ENCODE results near the gene ACADS. TPM values are rescaled to one million over a fixed set of nuclear protein-coding genes. Genes with fewer than 3 reads are reported as not detected.
A peak's percentile ranks its signal among the peaks of the same experiment; 100 is the strongest.

The ACADS gene
- total RNA-seq, 1 donor from 2014 or later = 93.8 TPM

DNA sequence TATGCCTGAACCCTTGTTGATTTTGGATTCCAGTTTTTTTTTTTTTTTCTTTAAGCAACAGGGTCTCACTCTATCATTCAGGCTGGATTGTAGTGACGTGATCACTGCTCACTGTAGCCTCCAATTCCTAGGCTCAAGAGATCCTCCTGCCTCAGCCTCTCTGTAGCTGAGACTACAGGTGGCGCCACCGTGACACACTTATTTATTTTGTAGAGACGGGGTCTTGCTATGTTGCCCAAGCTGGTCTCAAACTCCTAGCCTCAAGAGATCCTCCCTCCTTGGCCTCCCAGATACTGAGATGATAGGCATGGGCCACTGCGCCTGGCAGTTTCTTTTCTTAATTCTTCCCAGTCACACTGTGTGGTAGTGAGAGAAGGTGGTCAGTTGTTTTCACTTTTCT is 25.2 kb downstream of the ACADS start:
- no peak overlapping the region for H3K27ac ChIP-seq (replicated peaks)
- intact Hi-C loops (cut with micrococcal nuclease) = no loop called here
- H3K27me3 ChIP-seq (ENCODE audit: low read depth) = no peaks in the 10 kb centered on the region
- no peak overlapping the region for H3K4me3 ChIP-seq
- H3K9me3 ChIP-seq (replicated peaks) = no peaks in the 10 kb centered on the region
- TF ChIP-seq, protein P1, sequence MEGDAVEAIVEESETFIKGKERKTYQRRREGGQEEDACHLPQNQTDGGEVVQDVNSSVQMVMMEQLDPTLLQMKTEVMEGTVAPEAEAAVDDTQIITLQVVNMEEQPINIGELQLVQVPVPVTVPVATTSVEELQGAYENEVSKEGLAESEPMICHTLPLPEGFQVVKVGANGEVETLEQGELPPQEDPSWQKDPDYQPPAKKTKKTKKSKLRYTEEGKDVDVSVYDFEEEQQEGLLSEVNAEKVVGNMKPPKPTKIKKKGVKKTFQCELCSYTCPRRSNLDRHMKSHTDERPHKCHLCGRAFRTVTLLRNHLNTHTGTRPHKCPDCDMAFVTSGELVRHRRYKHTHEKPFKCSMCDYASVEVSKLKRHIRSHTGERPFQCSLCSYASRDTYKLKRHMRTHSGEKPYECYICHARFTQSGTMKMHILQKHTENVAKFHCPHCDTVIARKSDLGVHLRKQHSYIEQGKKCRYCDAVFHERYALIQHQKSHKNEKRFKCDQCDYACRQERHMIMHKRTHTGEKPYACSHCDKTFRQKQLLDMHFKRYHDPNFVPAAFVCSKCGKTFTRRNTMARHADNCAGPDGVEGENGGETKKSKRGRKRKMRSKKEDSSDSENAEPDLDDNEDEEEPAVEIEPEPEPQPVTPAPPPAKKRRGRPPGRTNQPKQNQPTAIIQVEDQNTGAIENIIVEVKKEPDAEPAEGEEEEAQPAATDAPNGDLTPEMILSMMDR (IDR thresholded peaks at IDR 0.05; ENCODE audit: borderline replicate concordance) = peak; percentile 17
- H3K36me3 ChIP-seq = no peaks in the 10 kb centered on the region
- DNase-seq = no peak
- H3K4me1 ChIP-seq = no peaks in the 10 kb centered on the region

DNA sequence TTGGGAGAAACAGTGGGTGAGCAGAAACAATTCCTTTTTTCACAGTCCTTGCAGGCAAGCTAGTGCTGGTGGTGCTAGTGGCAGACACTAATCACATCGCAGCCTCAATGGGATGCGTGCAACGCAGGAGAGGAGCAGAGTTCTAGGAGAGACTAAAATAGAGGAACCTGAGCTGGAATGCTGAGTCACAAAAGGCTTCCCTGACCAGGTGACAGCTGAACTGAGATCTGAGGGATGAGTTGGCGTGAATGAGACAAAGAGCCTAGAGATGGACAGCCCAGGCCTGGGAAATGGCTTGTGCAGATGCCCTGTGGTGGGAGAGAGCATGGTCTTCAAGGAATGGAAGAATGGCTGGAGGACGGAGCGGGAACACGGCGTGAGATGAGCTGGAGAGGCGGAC is 25.8 kb downstream of the ACADS start:
- H3K9me3 ChIP-seq (replicated peaks) = no peaks in the 10 kb centered on the region
- no peaks in the 10 kb centered on the region for H3K36me3 ChIP-seq
- intact Hi-C loops (cut with micrococcal nuclease) = no loop called here
- no peak for DNase-seq
- TF ChIP-seq, protein P1 (IDR thresholded peaks at IDR 0.05; ENCODE audit: borderline replicate concordance) = no peak
- no peaks in the 10 kb centered on the region for H3K4me1 ChIP-seq
- H3K4me3 ChIP-seq = no peak overlapping the region
- no peaks in the 10 kb centered on the region for H3K27me3 ChIP-seq (ENCODE audit: low read depth)
- no peak overlapping the region for H3K27ac ChIP-seq (replicated peaks)

DNA sequence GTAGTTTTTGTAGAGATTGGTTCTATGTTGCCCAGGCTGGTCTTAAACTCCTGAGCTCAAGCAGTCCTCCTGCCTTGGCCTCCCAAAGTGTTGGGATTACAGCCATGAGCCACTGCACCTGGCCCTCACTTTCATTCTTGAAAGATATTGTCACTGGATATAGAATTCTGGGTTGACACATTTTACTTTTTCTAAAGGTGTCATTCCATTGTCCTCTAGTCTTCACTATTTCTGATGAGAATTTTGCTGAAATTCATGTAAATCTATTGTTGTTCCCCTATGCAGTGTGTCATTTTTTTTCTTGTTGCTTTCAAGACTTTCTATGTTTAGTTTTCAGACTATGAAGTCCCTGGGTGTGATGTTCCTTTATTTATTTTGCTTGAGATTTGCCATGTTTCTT is 29.2 kb downstream of the ACADS start:
- Histone ChIP-seq H3K27ac (replicated peaks) (no peak overlapping the region), H3K27me3 (ENCODE audit: low read depth) (no peaks in the 10 kb centered on the region), H3K9me3 (replicated peaks) (no peaks in the 10 kb centered on the region), H3K4me3 (no peak overlapping the region), H3K4me1 (no peaks in the 10 kb centered on the region), H3K36me3 (no peaks in the 10 kb centered on the region)
- no peak for DNase-seq
- TF ChIP-seq, protein P1 (IDR thresholded peaks at IDR 0.05; ENCODE audit: borderline replicate concordance) = no peak
- intact Hi-C loops (cut with micrococcal nuclease) = no loop called here

DNA sequence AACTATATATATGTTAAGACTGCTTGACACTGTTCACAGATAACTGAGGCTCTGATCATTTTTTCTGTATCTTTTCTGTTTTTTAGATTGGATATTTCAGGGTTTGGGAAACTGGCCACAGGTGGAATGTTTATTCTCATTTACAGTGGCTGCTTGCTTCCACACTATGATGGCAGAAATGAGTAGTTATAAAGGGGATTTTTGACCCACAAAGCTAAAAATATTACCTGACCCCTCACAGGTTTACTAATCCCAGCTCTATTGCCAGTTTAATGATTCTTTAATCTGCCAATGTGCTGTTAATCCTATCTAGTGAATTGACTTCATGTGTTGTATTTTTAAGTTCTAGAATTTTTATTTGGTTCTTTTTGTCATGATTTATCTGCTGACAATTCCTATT is 29.6 kb downstream of the ACADS start:
- intact Hi-C loops (cut with micrococcal nuclease) = no loop called here

DNA sequence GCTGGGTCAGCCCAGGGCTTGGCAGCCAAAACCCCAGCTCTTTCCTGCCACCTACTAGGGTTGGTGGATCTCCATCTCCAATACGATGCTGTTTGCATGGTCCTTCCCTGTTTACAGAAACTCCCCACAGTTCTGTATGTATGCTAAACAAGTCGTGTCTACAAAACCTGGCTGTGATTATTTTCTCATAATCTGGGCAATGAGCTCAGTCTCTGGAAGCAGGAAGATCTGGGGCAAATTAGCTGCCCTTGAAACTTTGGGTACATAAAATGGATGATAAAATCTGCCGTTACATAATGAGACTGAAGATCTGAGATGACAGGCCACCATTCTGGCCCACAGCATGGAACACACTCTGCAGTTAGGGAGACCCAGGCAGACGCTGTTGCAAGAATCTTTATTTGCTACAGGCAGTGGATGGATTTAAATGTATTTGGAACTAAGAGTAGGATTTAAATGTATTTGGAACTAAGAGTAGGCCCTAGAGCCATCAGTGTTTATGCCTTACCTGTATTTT is 31.7 kb downstream of the ACADS start:
- Histone ChIP-seq H3K27me3 (ENCODE audit: low read depth) (no peaks in the 10 kb centered on the region), H3K36me3 (peaks cover 7% of the 10 kb centered on the region), H3K4me3 (no peak overlapping the region), H3K9me3 (replicated peaks) (no peaks in the 10 kb centered on the region), H3K27ac (replicated peaks) (no peak overlapping the region), H3K4me1 (peaks cover 20% of the 10 kb centered on the region)
- TF ChIP-seq, protein P1 (IDR thresholded peaks at IDR 0.05; ENCODE audit: borderline replicate concordance) = no peak
- DNase-seq = no peak
- intact Hi-C loops (cut with micrococcal nuclease) = no loop called here

More for the DNA sequence above, 29.6 kb downstream of the ACADS start:
- Histone ChIP-seq H3K27me3 (ENCODE audit: low read depth) (no peaks in the 10 kb centered on the region), H3K4me3 (no peak overlapping the region), H3K27ac (replicated peaks) (no peak overlapping the region), H3K9me3 (replicated peaks) (no peaks in the 10 kb centered on the region), H3K36me3 (no peaks in the 10 kb centered on the region), H3K4me1 (peaks cover under 1% of the 10 kb centered on the region)
- DNase-seq = no peak
- TF ChIP-seq, protein P1 (IDR thresholded peaks at IDR 0.05; ENCODE audit: borderline replicate concordance) = no peak

All from left ventricle myocardium inferior (tissue), 1 donor.